ENCODE measurements around the gene CPSF4.

The CPSF4 gene

DNA sequence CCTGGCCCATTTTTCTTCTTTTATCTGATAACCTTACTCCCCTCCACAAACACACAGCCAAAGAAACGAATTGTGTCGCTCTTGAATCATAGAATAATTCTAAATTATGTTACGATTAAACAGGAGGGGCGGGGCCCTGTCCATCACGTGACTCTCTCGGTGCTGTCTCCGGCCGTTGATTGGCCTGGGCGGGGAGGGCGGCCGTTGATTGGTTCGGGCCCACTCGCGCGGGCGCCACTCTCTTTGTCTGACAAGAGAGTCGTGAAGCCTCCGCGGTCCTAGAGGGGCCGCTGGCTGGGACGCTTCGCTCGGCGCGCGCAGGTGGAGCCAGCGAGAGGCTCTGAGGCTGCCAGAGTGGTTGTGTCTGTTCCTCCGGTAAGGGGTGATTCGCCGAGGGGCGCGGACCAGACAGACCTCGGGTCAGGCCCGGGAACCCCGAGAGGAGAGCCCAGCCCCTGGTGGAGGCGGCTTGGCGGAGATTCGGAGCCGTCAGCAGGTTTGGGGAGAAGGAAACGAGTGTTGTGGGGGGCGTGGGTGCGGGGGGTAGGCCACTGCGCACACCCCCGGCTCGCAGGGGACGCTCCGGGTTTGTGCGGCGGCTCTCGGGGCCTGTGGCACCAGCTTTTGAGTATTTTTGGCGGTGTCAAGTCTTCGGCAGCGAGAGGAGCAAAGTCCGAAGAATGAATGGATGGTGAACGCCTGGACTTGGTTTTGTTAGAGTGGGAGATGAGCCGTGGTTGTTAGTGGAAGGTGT, 34.0 kb downstream of the CPSF4 start, which contains the start of gene ZNF789:
ZNF789 (plus strand) TSS at position 330 of the 754 bp plus-strand sequence. CDS start 3,567 bp downstream, outside the sequence.
- peak within 1 kb of the TSS; percentile 78 for H3K4me3 ChIP-seq (ENCODE audit: low read length)
- no peak for TF ChIP-seq ZNF274 (IDR thresholded peaks at IDR 0.05; ENCODE audit: low read depth, low read length)

DNA sequence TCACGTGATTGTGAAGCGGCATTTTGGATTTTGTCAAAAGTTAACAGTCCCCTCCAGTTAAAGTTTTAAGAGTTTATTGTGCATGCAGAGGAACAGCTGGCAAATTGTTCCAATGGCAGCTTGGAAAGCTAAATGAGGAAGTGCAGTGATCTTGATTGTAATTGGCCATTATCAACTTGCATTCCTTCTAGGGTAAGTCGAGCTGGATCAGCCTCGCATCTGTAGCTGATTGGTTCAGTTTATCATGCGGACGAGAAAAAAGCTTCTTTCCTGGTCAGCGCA, 34.5 kb downstream of the CPSF4 start:
- TF ChIP-seq ZNF274 (IDR thresholded peaks at IDR 0.05; ENCODE audit: low read depth, low read length) = no peak
- H3K4me3 ChIP-seq (ENCODE audit: low read length) = peak overlapping the region; percentile 72

GRCh38 chr7:99476107-99476506, 37.4 kb downstream of the CPSF4 start:
- no peak overlapping the region for H3K4me3 ChIP-seq (ENCODE audit: low read length)
- no peak for TF ChIP-seq ZNF274 (IDR thresholded peaks at IDR 0.05; ENCODE audit: low read depth, low read length)

- H3K4me3 ChIP-seq (ENCODE audit: low read length) = no peak overlapping the region
- TF ChIP-seq ZNF274 (IDR thresholded peaks at IDR 0.05; ENCODE audit: low read depth, low read length) = no peak
Observed at GRCh38 chr7:99478464-99479440, 40.0 kb downstream of the CPSF4 start.

DNA sequence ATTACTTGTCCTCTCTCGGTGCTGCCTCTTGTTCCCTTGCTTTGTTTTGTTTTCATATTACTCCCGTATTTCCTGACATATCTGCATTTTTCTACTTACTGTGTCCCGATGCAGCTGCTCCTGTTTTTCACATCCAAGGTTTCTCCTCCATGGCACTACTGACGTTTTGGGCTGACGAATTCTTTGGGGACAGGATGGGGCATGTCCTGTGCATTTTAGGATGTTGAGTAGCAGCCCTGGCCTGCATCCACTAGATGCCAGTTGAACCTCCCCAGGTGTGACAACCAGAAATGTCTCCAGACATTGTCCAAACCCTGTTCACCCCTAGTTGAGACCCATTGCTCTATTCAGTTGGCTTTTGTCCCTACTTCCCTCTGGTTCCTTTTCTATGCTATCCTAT, 46.4 kb downstream of the CPSF4 start:
- TF ChIP-seq ZNF274 (IDR thresholded peaks at IDR 0.05; ENCODE audit: low read depth, low read length) = no peak
- H3K4me3 ChIP-seq (ENCODE audit: low read length) = no peak overlapping the region

- H3K4me3 ChIP-seq (ENCODE audit: low read length) = no peak overlapping the region
- TF ChIP-seq ZNF274 (IDR thresholded peaks at IDR 0.05; ENCODE audit: low read depth, low read length) = no peak
Observed at GRCh38 chr7:99489235-99489634, 50.5 kb downstream of the CPSF4 start.

DNA sequence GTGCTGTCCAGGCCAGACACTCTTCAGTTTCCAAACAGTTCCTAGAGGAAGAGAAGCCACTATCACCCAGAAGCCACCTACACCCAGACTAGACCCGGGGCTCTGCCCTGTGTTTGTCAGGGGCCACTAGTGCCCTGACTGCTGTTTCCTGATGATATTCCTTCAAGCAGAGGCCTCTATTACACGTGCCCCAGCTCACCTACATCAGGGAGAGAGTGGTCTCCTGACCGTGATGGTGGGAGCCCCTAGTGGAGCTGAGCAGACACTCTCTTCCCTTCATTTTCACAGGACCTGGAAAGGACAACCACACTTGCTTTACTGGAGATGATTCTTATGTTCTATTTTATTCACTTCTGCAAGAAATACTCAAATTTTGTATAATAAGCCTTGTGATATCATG, 52.1 kb downstream of the CPSF4 start:
- no peak overlapping the region for H3K4me3 ChIP-seq (ENCODE audit: low read length)
- TF ChIP-seq ZNF274 (IDR thresholded peaks at IDR 0.05; ENCODE audit: low read depth, low read length) = no peak

GRCh38 chr7:99493823-99494222, 55.1 kb downstream of the CPSF4 start:
- H3K4me3 ChIP-seq (ENCODE audit: low read length) = no peak overlapping the region
- no peak for TF ChIP-seq ZNF274 (IDR thresholded peaks at IDR 0.05; ENCODE audit: low read depth, low read length)

- no peak for TF ChIP-seq ZNF274 (IDR thresholded peaks at IDR 0.05; ENCODE audit: low read depth, low read length)
Observed at GRCh38 chr7:99497766-99498545, 59.2 kb downstream of the CPSF4 start.

GRCh38 chr7:99498546-99498944, 59.8 kb downstream of the CPSF4 start:
- no peak for TF ChIP-seq ZNF274 (IDR thresholded peaks at IDR 0.05; ENCODE audit: low read depth, low read length)
- H3K4me3 ChIP-seq (ENCODE audit: low read length) = peak overlapping the region; percentile 94

More at GRCh38 chr7:99497766-99498545, 59.2 kb downstream of the CPSF4 start:
- peak overlapping the region; percentile 94 for H3K4me3 ChIP-seq (ENCODE audit: low read length)

GRCh38 chr7:99499371-99499720, 60.6 kb downstream of the CPSF4 start:
- no peak for TF ChIP-seq ZNF274 (IDR thresholded peaks at IDR 0.05; ENCODE audit: low read depth, low read length)
- H3K4me3 ChIP-seq (ENCODE audit: low read length) = peak overlapping the region; percentile 94

- no peak for TF ChIP-seq ZNF274 (IDR thresholded peaks at IDR 0.05; ENCODE audit: low read depth, low read length)
- H3K4me3 ChIP-seq (ENCODE audit: low read length) = peak within 1 kb of the TSS; percentile 94
Observed at GRCh38 chr7:99499721-99500636, 61.2 kb downstream of the CPSF4 start, which contains the start of gene ZNF394. TSS of gene ZNF394 (minus strand) at chr7:99500281. CDS start at chr7:99500093, 188 bp downstream.

GRCh38 chr7:99500637-99501009, 61.9 kb downstream of the CPSF4 start:
- peak overlapping the region; percentile 94 for H3K4me3 ChIP-seq (ENCODE audit: low read length)
- no peak for TF ChIP-seq ZNF274 (IDR thresholded peaks at IDR 0.05; ENCODE audit: low read depth, low read length)

GRCh38 chr7:99501236-99501635, 62.5 kb downstream of the CPSF4 start:
- H3K4me3 ChIP-seq (ENCODE audit: low read length) = peak overlapping the region; percentile 94; the same call in 1 of the 2 replicates
